HFFc6 (cell line): ENCODE data around the gene EXOC3L1. TPM values are rescaled to one million over a fixed set of nuclear protein-coding genes. Genes with fewer than 3 reads are reported as not detected.

ENCODE experiments used
- DNase-seq: peaks from one replicate; pipeline ENCODE4 v3.0.0-alpha.2; 2018
- H3K27ac Mint-ChIP-seq: 2 replicates; pipeline ENCODE4 v1.8.0; 2020; ENCODE audit warnings: mild to moderate bottlenecking, mixed read lengths
- H3K27me3 Mint-ChIP-seq: 2 replicates; pipeline ENCODE4 v1.8.0; 2021; ENCODE audit warnings: mild to moderate bottlenecking, moderate library complexity, mixed read lengths; ENCODE audit not compliant: insufficient read depth
- H3K36me3 Mint-ChIP-seq: 2 replicates; pipeline ENCODE4 v1.8.0; 2021; ENCODE audit warnings: low read depth, mixed read lengths
- H3K4me1 Mint-ChIP-seq: 2 replicates; pipeline ENCODE4 v1.8.0; 2020; ENCODE audit warnings: low read depth, mixed read lengths
- H3K4me3 Mint-ChIP-seq: 2 replicates; pipeline ENCODE4 v1.8.0; 2020; ENCODE audit warnings: mild to moderate bottlenecking, moderate library complexity, mixed read lengths
- H3K9me3 Mint-ChIP-seq: 2 replicates; pipeline ENCODE4 v1.8.0; 2020; ENCODE audit warnings: mild to moderate bottlenecking, mixed read lengths
- total RNA-seq, 6 experiments: library from RNA; stranded (reverse); fragmentation: NEBNext Ultra II Directional; extraction: Animal tissue kit (Norgen Biotek cat#: 25700); gene quantifications; 2 replicates in 1 of 6; 3 replicates in 5 of 6; pipeline ENCODE4 v1.2.3, GENCODE V29; 2021
- TF ChIP-seq, protein P1 (sequence below): fragments of 200-600 bp; sonication (generic); IDR thresholded peaks from 2 replicates; pipeline ENCODE4 v1.5.0; 2021; ENCODE audit warnings: antibody characterized with exemption, mild to moderate bottlenecking

EXOC3L1 gene
- total RNA-seq, 6 experiments from 2014 or later = 0.18 TPM; not detected in 5

DNA sequence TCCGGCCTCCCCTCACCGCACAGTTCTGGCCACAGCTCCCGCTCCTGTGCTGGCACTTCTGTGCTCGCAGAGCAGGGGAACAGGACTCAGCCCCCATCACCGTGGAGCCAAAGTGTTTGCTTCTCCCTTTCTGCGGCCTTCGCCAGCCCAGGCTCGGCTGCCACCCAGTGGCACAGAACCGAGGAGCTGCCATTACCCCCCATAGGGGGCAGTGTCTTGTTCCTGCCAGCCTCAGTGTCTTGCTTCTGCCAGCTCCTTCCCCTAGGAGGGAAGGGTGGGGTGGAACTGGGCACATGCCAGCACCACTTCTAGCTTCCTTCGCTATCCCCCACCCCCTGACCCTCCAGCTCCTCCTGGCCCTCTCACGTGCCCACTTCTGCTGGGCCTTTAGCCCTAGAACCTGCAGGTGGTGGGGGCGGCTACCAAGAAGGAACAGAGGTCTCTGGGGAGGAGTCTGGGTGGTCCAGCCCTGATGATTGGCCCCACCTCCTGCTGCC, 8.3 kb upstream of the EXOC3L1 start:
- H3K4me3 Mint-ChIP-seq = no peak overlapping the region
- H3K9me3 Mint-ChIP-seq = no peaks in the 10 kb centered on the region
- peaks cover 9% of the 10 kb centered on the region for H3K27me3 Mint-ChIP-seq
- TF ChIP-seq, protein P1, sequence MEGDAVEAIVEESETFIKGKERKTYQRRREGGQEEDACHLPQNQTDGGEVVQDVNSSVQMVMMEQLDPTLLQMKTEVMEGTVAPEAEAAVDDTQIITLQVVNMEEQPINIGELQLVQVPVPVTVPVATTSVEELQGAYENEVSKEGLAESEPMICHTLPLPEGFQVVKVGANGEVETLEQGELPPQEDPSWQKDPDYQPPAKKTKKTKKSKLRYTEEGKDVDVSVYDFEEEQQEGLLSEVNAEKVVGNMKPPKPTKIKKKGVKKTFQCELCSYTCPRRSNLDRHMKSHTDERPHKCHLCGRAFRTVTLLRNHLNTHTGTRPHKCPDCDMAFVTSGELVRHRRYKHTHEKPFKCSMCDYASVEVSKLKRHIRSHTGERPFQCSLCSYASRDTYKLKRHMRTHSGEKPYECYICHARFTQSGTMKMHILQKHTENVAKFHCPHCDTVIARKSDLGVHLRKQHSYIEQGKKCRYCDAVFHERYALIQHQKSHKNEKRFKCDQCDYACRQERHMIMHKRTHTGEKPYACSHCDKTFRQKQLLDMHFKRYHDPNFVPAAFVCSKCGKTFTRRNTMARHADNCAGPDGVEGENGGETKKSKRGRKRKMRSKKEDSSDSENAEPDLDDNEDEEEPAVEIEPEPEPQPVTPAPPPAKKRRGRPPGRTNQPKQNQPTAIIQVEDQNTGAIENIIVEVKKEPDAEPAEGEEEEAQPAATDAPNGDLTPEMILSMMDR = peak; percentile 75
- peaks cover 36% of the 10 kb centered on the region; the same call in 1 of the 2 replicates for H3K36me3 Mint-ChIP-seq
- no peak for DNase-seq
- peaks cover 22% of the 10 kb centered on the region for H3K4me1 Mint-ChIP-seq
- 0 out of 2 replicates have a peak overlapping the region, but pooled peaks have one; percentile 16 for H3K27ac Mint-ChIP-seq

DNA sequence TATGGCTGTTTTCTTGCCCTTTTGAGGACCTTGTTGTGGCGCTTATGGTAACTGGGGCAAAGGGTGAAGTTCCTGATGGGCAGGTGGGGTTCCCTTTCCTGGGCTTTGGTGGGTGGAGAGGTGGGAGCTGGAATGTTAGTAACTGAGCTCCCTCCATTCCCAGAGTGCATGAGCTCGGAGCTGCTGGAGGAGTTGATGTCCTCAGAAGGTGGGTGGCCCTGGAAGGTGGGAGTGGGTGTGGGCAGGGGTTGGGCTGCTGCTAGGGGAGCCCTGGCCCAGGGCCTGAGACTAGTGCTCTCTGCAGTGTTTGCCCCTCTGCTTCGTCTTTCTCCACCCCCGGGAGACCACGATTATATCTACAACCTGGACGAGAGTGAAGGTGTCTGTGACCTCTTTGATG, 7.8 kb upstream of the EXOC3L1 start:
- no peaks in the 10 kb centered on the region for H3K9me3 Mint-ChIP-seq
- TF ChIP-seq, protein P1 = no peak
- peaks cover 28% of the 10 kb centered on the region for H3K4me1 Mint-ChIP-seq
- peaks cover 40% of the 10 kb centered on the region for H3K36me3 Mint-ChIP-seq
- no peak overlapping the region for H3K27ac Mint-ChIP-seq
- no peak overlapping the region for H3K4me3 Mint-ChIP-seq
- DNase-seq = no peak
- peaks cover 9% of the 10 kb centered on the region for H3K27me3 Mint-ChIP-seq

DNA sequence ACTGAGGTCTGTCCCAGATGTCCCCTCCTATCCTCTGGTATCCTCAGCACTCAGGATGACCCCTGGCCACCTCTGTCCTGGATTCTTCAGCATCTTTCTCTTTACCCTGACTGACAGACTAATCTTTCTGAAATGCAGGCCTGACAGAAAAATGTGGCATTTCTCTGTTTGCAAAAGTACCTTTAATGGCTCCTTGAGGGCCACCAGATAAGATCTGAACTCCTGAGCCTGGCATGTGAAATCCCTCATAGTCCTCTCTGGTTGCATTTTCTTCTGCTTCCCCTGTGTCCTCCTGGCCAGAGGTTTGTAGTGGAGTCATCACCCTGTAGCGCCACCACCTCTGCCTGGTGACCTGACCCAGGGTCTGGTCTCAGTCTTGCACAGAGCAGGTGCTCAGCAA, 6.9 kb upstream of the EXOC3L1 start:
- no peak overlapping the region for H3K4me3 Mint-ChIP-seq
- TF ChIP-seq, protein P1 = no peak
- peaks cover 44% of the 10 kb centered on the region for H3K36me3 Mint-ChIP-seq
- peaks cover 9% of the 10 kb centered on the region for H3K27me3 Mint-ChIP-seq
- peak overlapping the region; percentile 7; the same call in 1 of the 2 replicates for H3K27ac Mint-ChIP-seq
- H3K9me3 Mint-ChIP-seq = no peaks in the 10 kb centered on the region
- no peak for DNase-seq
- H3K4me1 Mint-ChIP-seq = peaks cover 31% of the 10 kb centered on the region

DNA sequence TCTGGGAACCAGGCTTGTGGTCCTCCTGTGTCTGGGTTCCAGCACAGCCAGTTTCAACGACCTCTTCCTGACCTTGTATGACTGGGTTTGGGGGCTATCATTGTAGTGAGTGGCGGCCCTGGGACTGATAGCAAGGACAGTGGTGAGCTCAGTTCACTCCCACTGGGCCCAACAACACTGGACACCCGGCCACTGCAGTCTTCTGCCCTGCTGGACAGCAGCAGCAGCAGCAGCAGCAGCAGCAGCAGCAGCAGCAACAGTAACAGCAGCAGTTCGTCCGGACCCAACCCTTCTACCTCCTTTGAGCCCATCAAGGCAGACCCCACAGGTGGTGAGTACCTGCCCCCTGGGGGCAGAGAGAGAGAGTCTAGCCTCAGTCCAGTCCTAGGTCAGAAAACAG, 5.7 kb upstream of the EXOC3L1 start:
- no peak overlapping the region for H3K4me3 Mint-ChIP-seq
- peaks cover 9% of the 10 kb centered on the region for H3K27me3 Mint-ChIP-seq
- H3K36me3 Mint-ChIP-seq = peaks cover 44% of the 10 kb centered on the region
- TF ChIP-seq, protein P1 = no peak
- no peaks in the 10 kb centered on the region for H3K9me3 Mint-ChIP-seq
- H3K4me1 Mint-ChIP-seq = peaks cover 40% of the 10 kb centered on the region
- DNase-seq = no peak
- no peak overlapping the region for H3K27ac Mint-ChIP-seq

DNA sequence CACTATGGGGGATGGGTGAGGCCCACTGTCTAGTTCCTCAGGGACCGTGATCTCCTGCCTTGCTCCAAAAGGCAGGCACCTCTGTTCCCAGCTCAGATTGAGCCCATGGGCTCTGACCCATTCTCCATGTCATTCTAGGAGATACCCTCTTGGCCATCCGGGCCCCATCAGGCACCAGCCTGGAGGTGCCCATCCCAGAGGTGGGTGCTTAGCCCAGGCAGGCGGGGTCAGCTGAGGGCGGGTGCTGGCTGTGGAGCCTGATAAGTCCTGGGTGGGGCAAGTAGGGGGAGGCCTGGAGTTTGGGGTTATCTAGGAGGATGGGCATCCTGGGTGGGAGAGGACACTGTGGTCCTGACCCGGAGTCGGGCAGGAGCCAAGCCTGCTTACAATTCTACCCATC, 4.3 kb upstream of the EXOC3L1 start:
- H3K4me1 Mint-ChIP-seq = peaks cover 46% of the 10 kb centered on the region
- H3K36me3 Mint-ChIP-seq = peaks cover 36% of the 10 kb centered on the region
- peak overlapping the region; percentile 83 for H3K27ac Mint-ChIP-seq
- DNase-seq = no peak
- peak overlapping the region; percentile 96 for H3K4me3 Mint-ChIP-seq
- TF ChIP-seq, protein P1 = no peak
- H3K27me3 Mint-ChIP-seq = peaks cover 7% of the 10 kb centered on the region
- H3K9me3 Mint-ChIP-seq = no peaks in the 10 kb centered on the region
